Measurements from ENCODE around the gene PPP3CA. TPM values are rescaled to one million over a fixed set of nuclear protein-coding genes. Genes with fewer than 3 reads are reported as not detected.

Gene PPP3CA
- total RNA-seq, 4 donors from 2014 or later, result 41.1 to 69.5 (median 53.6) TPM

- TF ChIP-seq CTCF (IDR thresholded peaks at IDR 0.05; ENCODE audit: low read depth), result no peak
These were observed 281.3 kb downstream of the PPP3CA start for GRCh38 chr4:101065935-101066485.

- no peak for TF ChIP-seq CTCF (IDR thresholded peaks at IDR 0.05; ENCODE audit: low read depth)
These were observed 282.0 kb downstream of the PPP3CA start for GRCh38 chr4:101065346-101065745.

- TF ChIP-seq CTCF (IDR thresholded peaks at IDR 0.05; ENCODE audit: low read depth), result no peak
These were observed 282.7 kb downstream of the PPP3CA start for GRCh38 chr4:101064541-101065180.

GRCh38 chr4:101055392-101055791 lies 291.9 kb downstream of the PPP3CA start:
- TF ChIP-seq CTCF (IDR thresholded peaks at IDR 0.05; ENCODE audit: low read depth), result no peak

DNA sequence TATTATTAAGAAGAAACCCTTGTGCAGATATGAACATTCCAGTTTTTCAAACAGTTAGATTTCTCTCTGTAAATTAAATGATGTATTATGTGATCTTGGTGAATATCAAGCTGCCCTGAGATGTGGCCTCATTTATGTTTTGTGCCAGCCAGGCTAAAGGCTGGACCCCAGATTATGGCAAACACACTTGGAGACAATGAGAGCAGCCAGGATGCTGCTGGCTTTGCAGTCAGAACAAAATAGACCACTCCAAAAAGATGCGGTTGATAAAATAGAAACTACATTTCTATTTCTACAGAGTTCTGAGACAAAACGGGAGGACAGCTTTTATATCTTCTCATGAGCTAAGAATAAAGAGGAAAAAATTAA lies 296.5 kb downstream of the PPP3CA start:
- TF ChIP-seq CTCF (IDR thresholded peaks at IDR 0.05; ENCODE audit: low read depth), result no peak

- TF ChIP-seq CTCF (IDR thresholded peaks at IDR 0.05; ENCODE audit: low read depth), result no peak
These were observed 297.1 kb downstream of the PPP3CA start for GRCh38 chr4:101050088-101050836.

DNA sequence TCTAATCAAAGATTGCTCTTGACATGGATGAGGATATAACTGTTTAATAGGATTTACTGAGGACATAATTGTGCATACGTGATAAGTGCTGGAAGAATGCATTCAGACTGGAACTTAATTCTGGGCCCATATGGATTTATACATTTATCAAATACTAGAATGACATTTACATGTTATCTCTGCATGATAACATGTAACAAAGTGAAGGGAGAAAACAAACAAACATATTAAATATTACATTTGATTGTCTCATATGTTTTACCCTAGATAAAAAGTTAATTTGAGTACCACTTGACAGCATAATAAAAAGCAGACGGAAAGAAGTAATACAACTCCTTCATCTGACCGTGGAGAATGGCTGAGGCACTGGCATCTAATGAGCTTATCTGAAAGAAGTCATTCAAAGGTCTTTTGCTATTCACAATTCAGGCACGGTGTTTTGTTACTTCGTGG lies 297.8 kb downstream of the PPP3CA start:
- no peak for TF ChIP-seq CTCF (IDR thresholded peaks at IDR 0.05; ENCODE audit: low read depth)
